H9 (cell line): Measurements from ENCODE around the gene WDR20. TPM values are rescaled to one million over a fixed set of nuclear protein-coding genes. Genes with fewer than 3 reads are reported as not detected.

Experiments
- DNase-seq: peaks from one replicate; pipeline ENCODE4 v3.0.0-alpha.2; 2017
- H2AFZ ChIP-seq: one replicate; pipeline ENCODE4 v1.6.1; 2013; ENCODE audit warnings: mild to moderate bottlenecking, low read length, control low read depth, moderate library complexity
- H2AK5ac ChIP-seq: 2 replicates; pipeline ENCODE4 v1.6.1; 2013; ENCODE audit warnings: low read length, control low read depth, mixed read lengths; ENCODE audit not compliant: insufficient read length
- H2BK120ac ChIP-seq: one replicate; pipeline ENCODE4 v1.6.1; 2013; ENCODE audit warnings: low read depth, mild to moderate bottlenecking, low read length, control low read depth, inconsistent platforms; ENCODE audit not compliant: poor library complexity, severe bottlenecking
- H2BK12ac ChIP-seq: 2 replicates; pipeline ENCODE4 v1.6.1; 2013; ENCODE audit warnings: low read length, control low read depth, mixed read lengths, low read depth; ENCODE audit not compliant: insufficient read length
- H2BK15ac ChIP-seq: 2 replicates; pipeline ENCODE4 v1.6.1; 2013; ENCODE audit warnings: low read depth, low read length, control low read depth
- H2BK20ac ChIP-seq: one replicate; pipeline ENCODE4 v1.6.1; 2013; ENCODE audit warnings: low read depth, mild to moderate bottlenecking, low read length, control low read depth, inconsistent platforms; ENCODE audit not compliant: poor library complexity, severe bottlenecking
- H2BK5ac ChIP-seq: 2 replicates; pipeline ENCODE4 v1.6.1; 2013; ENCODE audit warnings: low read length, control low read depth, mixed read lengths; ENCODE audit not compliant: insufficient read length
- H3K14ac ChIP-seq: 2 replicates; pipeline ENCODE4 v1.6.1; 2013; ENCODE audit warnings: low read length, control low read depth; ENCODE audit not compliant: insufficient read depth
- H3K18ac ChIP-seq: 2 replicates; pipeline ENCODE4 v1.6.1; 2013; ENCODE audit warnings: low read depth, mild to moderate bottlenecking, mixed read lengths, low read length, control low read depth; ENCODE audit not compliant: insufficient read length
- H3K23ac ChIP-seq: 2 replicates; pipeline ENCODE4 v1.6.1; 2013; ENCODE audit warnings: low read length, control low read depth, mixed read lengths, low read depth; ENCODE audit not compliant: insufficient read length
- H3K23me2 ChIP-seq: 2 replicates; pipeline ENCODE4 v1.6.1; 2013; ENCODE audit warnings: low read depth, mild to moderate bottlenecking, mixed read lengths, low read length, control low read depth; ENCODE audit not compliant: insufficient read length, poor library complexity, severe bottlenecking
- H3K27ac ChIP-seq: 2 replicates; pipeline ENCODE4 v1.5.1; 2013; ENCODE audit warnings: low read length, control low read depth, mixed read lengths, low read depth; ENCODE audit not compliant: insufficient read length
- H3K27me3 ChIP-seq: 2 replicates; pipeline ENCODE4 v1.6.1; 2013; ENCODE audit warnings: low read length, control low read depth, inconsistent platforms; ENCODE audit not compliant: insufficient read depth
- H3K4ac ChIP-seq: 2 replicates; pipeline ENCODE4 v1.6.1; 2013; ENCODE audit warnings: low read depth, mild to moderate bottlenecking, control low read depth, inconsistent platforms, low read length, moderate library complexity
- H3K4me1 ChIP-seq: 2 replicates; pipeline ENCODE4 v1.6.1; 2013; ENCODE audit warnings: low read length, control low read depth, inconsistent platforms; ENCODE audit not compliant: insufficient read depth
- H3K4me2 ChIP-seq: 2 replicates; pipeline ENCODE4 v1.6.1; 2013; ENCODE audit warnings: low read length, control low read depth, mixed read lengths; ENCODE audit not compliant: insufficient read length, insufficient read depth
- H3K56ac ChIP-seq: 2 replicates; pipeline ENCODE4 v1.6.1; 2013; ENCODE audit warnings: low read depth, mild to moderate bottlenecking, mixed read lengths, low read length, control low read depth; ENCODE audit not compliant: insufficient read length
- H3K79me1 ChIP-seq: 2 replicates; pipeline ENCODE4 v1.6.1; 2013; ENCODE audit warnings: low read depth, mild to moderate bottlenecking, moderate library complexity, low read length, control low read depth, inconsistent platforms; ENCODE audit not compliant: insufficient read depth, poor library complexity, severe bottlenecking
- H3K79me2 ChIP-seq: 2 replicates; pipeline ENCODE4 v1.6.1; 2013; ENCODE audit warnings: low read length, control low read depth, inconsistent platforms; ENCODE audit not compliant: insufficient read depth
- H3K9ac ChIP-seq: 2 replicates; pipeline ENCODE4 v1.6.1; 2013; ENCODE audit warnings: low read length, control low read depth, mixed read lengths; ENCODE audit not compliant: insufficient read length; ENCODE audit errors: extremely low read depth
- H3K9me3 ChIP-seq: one replicate; pipeline ENCODE4 v1.6.1; 2013; ENCODE audit warnings: low read depth, low read length, inconsistent platforms; ENCODE audit not compliant: control insufficient read depth
- H3T11ph ChIP-seq: one replicate; pipeline ENCODE4 v1.6.1; 2013; ENCODE audit warnings: mild to moderate bottlenecking, low read length, control low read depth, inconsistent platforms
- H4K20me1 ChIP-seq: one replicate; pipeline ENCODE4 v1.6.1; 2013; ENCODE audit not compliant: control insufficient read depth, insufficient read length, insufficient read depth
- H4K5ac ChIP-seq: 2 replicates; pipeline ENCODE4 v1.6.1; 2013; ENCODE audit warnings: low read depth, mild to moderate bottlenecking, mixed read lengths, low read length, control low read depth; ENCODE audit not compliant: insufficient read length
- H4K8ac ChIP-seq: replicated peaks from 2 replicates; pipeline ENCODE4 v1.6.1; 2013; ENCODE audit warnings: low read length, control low read depth, mixed read lengths, low read depth; ENCODE audit not compliant: insufficient read length
- H4K91ac ChIP-seq: 2 replicates; pipeline ENCODE4 v1.6.1; 2013; ENCODE audit warnings: low read depth, mild to moderate bottlenecking, moderate library complexity, mixed read lengths, low read length, control low read depth; ENCODE audit not compliant: insufficient read length
- H3K27ac Mint-ChIP-seq, 3 experiments: 2 replicates in 2 of 3; 3 replicates in 1 of 3; pipeline ENCODE4 v1.8.0; 2020 to 2021; ENCODE audit warnings: mixed read lengths in 3 of 3, mild to moderate bottlenecking in 1 of 3, moderate library complexity in 1 of 3
- H3K27me3 Mint-ChIP-seq: 2 replicates; pipeline ENCODE4 v1.8.0; 2021; ENCODE audit warnings: low read depth, mild to moderate bottlenecking, moderate library complexity, mixed read lengths
- H3K36me3 Mint-ChIP-seq, 3 experiments: 2 replicates in 2 of 3; 3 replicates in 1 of 3; pipeline ENCODE4 v1.8.0; 2020 to 2021; ENCODE audit warnings: low read depth in 3 of 3, mixed read lengths in 3 of 3; ENCODE audit not compliant: insufficient read depth in 1 of 3
- H3K4me1 Mint-ChIP-seq, 2 experiments: 2 replicates each; pipeline ENCODE4 v1.8.0; 2020; ENCODE audit warnings: mixed read lengths in 2 of 2
- H3K4me3 Mint-ChIP-seq, 2 experiments: 2 replicates in 1 of 2; 3 replicates in 1 of 2; pipeline ENCODE4 v1.8.0; 2020 to 2021; ENCODE audit warnings: mild to moderate bottlenecking in 2 of 2, mixed read lengths in 2 of 2, moderate library complexity in 1 of 2
- H3K9me3 Mint-ChIP-seq, 2 experiments: 2 replicates in 1 of 2; 3 replicates in 1 of 2; pipeline ENCODE4 v1.8.0; 2020; ENCODE audit warnings: mild to moderate bottlenecking in 2 of 2, mixed read lengths in 2 of 2, moderate library complexity in 1 of 2
- WGBS: extraction: QIAGEN DNeasy Blood & Tissue Kit; methylation state at CpG from one replicate; pipeline ENCODE4 v1.1.7; 2013; ENCODE audit warnings: missing lambda C conversion rate, low lambda C conversion rate, mixed read lengths; ENCODE audit not compliant: insufficient read length; ENCODE audit errors: extremely low coverage; 5-methylcytosine and 5-hydroxymethylcytosine counted together
- total RNA-seq: library from RNA; stranded (reverse); gene quantifications from 2 replicates; pipeline ENCODE4 v1.2.1, GENCODE V29; 2021
- TF ChIP-seq, protein P1 (sequence below): fragments of 200-600 bp; sonication (generic); conservative IDR thresholded peaks from 3 replicates; pipeline ENCODE4 v1.8.0; 2021; ENCODE audit warnings: antibody characterized with exemption, mild to moderate bottlenecking

WDR20 gene
- total RNA-seq, 1 experiment from 2014 or later, result 31.6 TPM

DNA sequence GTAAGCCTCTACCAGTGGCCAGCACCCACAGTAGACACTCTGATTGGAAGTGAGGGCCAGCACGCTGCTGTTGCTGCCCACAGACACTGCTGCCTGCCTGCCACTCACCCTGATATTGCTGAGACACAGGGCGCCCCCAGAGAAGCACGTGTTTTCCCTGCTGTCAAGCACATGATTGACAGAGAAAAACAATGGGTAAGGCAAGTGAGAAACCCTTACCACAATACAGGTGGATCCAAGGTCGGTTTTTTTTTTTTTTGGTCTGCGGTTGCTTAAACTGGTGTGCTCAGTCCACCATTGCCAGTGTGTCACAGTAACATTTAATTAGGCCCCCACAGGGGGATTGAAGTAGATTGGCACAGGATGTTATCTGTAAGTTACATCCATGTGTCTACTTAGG lies 65.9 kb downstream of the WDR20 start:
- H3K4me1 Mint-ChIP-seq, result peaks cover 11 to 19% of the 10 kb centered on the region in 2 experiments
- Histone ChIP-seq H3K79me2 (no peaks in the 10 kb centered on the region; the same call in 1 of the 2 replicates), H2AK5ac (no peak overlapping the region)

More for the DNA sequence above, 65.9 kb downstream of the WDR20 start:
- peaks cover 7 to 35% (median 27%) of the 10 kb centered on the region in 3 experiments for H3K36me3 Mint-ChIP-seq
- H3K27ac Mint-ChIP-seq, result peak overlapping the region in 2 of 3 experiments; percentile 36 to 80; a peak in 3 of 7 replicates
- Histone ChIP-seq H2BK12ac (no peak overlapping the region), H2BK15ac (no peak overlapping the region), H2AFZ (no peak overlapping the region), H3K23ac (no peak overlapping the region), H3K4me1 (no peaks in the 10 kb centered on the region), H4K8ac (no peak overlapping the region), H3K23me2 (no peaks in the 10 kb centered on the region), H3K14ac (no peak overlapping the region), H3K79me1 (no peaks in the 10 kb centered on the region), H3K4me2 (no peak overlapping the region), H3K4ac (no peak overlapping the region), H3K27me3 (no peaks in the 10 kb centered on the region), H4K5ac (no peak overlapping the region), H2BK5ac (no peak overlapping the region), H3K56ac (no peak overlapping the region), H4K20me1 (no peaks in the 10 kb centered on the region), H3K18ac (no peak overlapping the region), H4K91ac (no peak overlapping the region), H3K9ac (no peak overlapping the region), H2BK120ac (no peak overlapping the region), H2BK20ac (no peak overlapping the region), H3K9me3 (no peaks in the 10 kb centered on the region), H3T11ph (no peak overlapping the region), H3K27ac (no peak overlapping the region)
- no peak for DNase-seq
- no peaks in the 10 kb centered on the region for H3K27me3 Mint-ChIP-seq
- TF ChIP-seq, protein P1, sequence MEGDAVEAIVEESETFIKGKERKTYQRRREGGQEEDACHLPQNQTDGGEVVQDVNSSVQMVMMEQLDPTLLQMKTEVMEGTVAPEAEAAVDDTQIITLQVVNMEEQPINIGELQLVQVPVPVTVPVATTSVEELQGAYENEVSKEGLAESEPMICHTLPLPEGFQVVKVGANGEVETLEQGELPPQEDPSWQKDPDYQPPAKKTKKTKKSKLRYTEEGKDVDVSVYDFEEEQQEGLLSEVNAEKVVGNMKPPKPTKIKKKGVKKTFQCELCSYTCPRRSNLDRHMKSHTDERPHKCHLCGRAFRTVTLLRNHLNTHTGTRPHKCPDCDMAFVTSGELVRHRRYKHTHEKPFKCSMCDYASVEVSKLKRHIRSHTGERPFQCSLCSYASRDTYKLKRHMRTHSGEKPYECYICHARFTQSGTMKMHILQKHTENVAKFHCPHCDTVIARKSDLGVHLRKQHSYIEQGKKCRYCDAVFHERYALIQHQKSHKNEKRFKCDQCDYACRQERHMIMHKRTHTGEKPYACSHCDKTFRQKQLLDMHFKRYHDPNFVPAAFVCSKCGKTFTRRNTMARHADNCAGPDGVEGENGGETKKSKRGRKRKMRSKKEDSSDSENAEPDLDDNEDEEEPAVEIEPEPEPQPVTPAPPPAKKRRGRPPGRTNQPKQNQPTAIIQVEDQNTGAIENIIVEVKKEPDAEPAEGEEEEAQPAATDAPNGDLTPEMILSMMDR, result no peak
- whole genome bisulfite sequencing, result no CpG with 5 or more reads among the region's 5 CpGs
- H3K4me3 Mint-ChIP-seq, result no peak overlapping the region
- H3K9me3 Mint-ChIP-seq, result no peaks in the 10 kb centered on the region; a peak in 1 of 5 replicates
